Choroid plexus epithelial cell (primary cell): ENCODE results near the gene SRRM5.
A peak's percentile ranks its signal among the peaks of the same experiment; 100 is the strongest.
"Not testable (repeated sequence)": the region's sequence is repeated elsewhere in the genome, so short reads cannot be mapped to it uniquely, and the experiment has no call there.

Experiments
- DNase-seq: peaks from one replicate; pipeline ENCODE4 v3.0.0-alpha.2; 2010; ENCODE audit warnings: low read depth
- H3K4me3 ChIP-seq: 2 replicates; pipeline ENCODE4 v1.5.1; 2011; ENCODE audit warnings: low read depth, mild to moderate bottlenecking, control low read depth, low read length, moderate library complexity
- CTCF ChIP-seq: conservative IDR thresholded peaks from 2 replicates; pipeline ENCODE4 v1.5.1; 2011; ENCODE audit warnings: low read depth, mild to moderate bottlenecking, control low read depth, inconsistent platforms, low read length, moderate library complexity

The SRRM5 gene

GRCh38 chr19:43634872-43635560 is 23.1 kb downstream of the SRRM5 start:
- TF ChIP-seq CTCF: no peak
- DNase-seq: peak; percentile 43
- H3K4me3 ChIP-seq: peak overlapping the region; percentile 49

- DNase-seq, H3K4me3 ChIP-seq: not testable (repeated sequence)
Observed at GRCh38 chr19:43635561-43635940, 23.7 kb downstream of the SRRM5 start.

GRCh38 chr19:43636121-43636683 is 24.3 kb downstream of the SRRM5 start:
- no peak for TF ChIP-seq CTCF
- peak; percentile 15 for DNase-seq
- no peak overlapping the region for H3K4me3 ChIP-seq

- TF ChIP-seq CTCF: no peak
- H3K4me3 ChIP-seq: no peak overlapping the region
- no peak for DNase-seq
Observed at GRCh38 chr19:43638214-43638994, 26.5 kb downstream of the SRRM5 start.

- TF ChIP-seq CTCF: no peak
- no peak for DNase-seq
- H3K4me3 ChIP-seq: peak overlapping the region; percentile 8
Observed at GRCh38 chr19:43638995-43639518, 27.2 kb downstream of the SRRM5 start.

GRCh38 chr19:43639519-43640423 is 27.9 kb downstream of the SRRM5 start, which contains the start of gene CADM4:
CADM4 (minus strand) TSS chr19:43639850; CDS start chr19:43639790, 60 bp downstream.
- H3K4me3 ChIP-seq: peak within 1 kb of the TSS; percentile 60
- no peak for DNase-seq
- TF ChIP-seq CTCF: no peak
